Measurements from ENCODE around the gene ADAMTS14.
"Not testable (repeated sequence)": the region's sequence is repeated elsewhere in the genome, so short reads cannot be mapped to it uniquely, and the experiment has no call there.

ADAMTS14 gene

DNA sequence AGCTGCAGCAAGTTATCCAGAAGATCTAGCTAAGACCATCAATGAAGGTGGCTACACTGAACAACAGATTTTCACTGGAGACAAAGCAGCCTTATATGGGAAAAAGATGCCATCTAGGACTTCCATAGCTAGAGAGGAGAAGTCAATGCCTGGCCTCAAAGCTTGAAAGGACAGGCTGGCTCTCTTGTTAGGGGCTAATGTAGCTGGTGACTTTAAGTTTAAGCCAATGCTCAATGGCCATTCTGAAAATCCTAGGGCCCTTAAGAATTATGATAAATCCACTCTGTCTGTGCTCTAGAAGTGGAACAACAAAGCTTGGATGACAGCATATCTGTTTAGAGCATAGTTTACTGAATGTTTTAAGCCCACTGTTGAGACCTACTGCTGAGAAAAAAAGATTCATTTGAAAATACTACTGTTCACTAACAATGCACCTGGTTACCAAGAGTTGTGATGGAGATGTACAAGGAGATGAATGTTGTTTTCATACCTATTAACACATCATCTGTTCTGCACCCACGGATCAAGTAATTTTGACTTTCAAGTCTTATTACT lies 13.6 kb upstream of the ADAMTS14 start:
- no peak for DNase-seq (ENCODE audit: low spot score)

DNA sequence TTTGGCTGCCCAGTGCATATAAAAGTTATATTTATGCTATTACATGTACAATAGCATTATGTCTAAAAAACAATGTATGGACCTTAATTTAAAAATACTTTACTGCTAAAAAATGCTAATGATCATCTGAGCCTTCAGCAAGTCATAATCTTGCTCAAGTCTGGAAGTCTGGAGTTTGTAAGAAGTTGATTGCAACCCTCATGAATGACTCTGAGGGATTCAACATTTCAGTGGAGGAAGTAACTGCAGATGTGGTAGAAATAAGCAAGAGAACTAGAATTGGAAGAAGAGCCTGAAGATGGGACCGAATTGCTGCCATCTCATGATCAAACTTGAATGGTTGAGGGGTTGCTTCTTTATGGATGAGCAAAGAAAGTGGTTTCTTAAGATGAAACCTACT lies 13.0 kb upstream of the ADAMTS14 start:
- no peak for DNase-seq (ENCODE audit: low spot score)

DNA sequence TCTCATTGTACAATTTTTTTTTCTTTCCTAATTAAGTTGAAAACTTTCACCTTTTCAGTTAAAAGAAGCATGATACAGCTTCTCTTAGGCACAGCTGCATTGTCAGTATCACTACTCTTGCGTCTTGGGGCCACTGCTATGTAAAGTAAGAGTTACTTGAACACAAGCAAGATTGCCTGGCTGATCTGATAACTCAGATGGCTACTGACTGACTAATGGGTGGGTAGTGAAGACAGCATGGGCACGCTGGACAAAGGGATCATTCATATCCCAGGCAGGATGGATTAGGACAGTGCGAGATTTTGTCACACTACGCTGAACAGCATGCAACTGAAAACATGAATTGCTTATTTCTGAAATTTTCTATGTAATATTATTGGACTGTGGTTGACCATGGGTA lies 11.6 kb upstream of the ADAMTS14 start:
- DNase-seq (ENCODE audit: low spot score) = no peak

DNA sequence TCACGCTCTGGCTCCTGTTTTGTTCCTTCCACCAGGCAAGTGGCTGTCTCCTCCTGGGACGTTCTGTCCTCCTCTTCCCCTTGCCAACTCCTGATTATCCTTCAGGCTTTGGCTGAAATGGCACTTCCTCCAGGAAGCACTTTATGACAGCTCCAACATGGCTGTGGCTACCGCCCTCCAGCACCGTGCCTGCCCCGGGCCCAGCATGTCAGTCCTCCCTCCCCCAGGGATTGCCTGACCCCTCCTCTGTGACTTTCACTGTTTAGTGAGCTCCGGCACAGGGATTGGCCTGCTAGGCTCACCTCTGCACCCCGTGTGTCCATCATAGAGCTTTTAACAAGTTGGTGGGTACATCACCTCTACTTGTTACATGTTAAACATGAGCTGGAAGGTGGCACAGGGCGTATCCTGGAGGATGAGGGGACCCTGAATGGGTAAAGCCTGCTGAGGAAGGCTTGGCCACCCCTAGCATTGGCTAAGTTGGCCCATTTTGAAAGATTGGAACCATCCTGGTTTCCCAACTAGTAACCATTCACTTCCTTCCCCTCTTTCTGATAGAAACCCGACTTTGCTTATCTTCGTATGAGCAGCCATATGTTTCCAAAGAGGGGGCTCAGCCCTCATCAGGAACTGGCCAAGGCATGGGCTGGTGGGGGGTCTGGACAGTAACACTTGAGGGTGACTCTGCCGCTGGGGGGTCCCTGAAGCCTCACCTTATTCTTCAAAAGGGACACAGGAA lies 10.5 kb upstream of the ADAMTS14 start:
- DNase-seq (ENCODE audit: low spot score) = no peak

DNA sequence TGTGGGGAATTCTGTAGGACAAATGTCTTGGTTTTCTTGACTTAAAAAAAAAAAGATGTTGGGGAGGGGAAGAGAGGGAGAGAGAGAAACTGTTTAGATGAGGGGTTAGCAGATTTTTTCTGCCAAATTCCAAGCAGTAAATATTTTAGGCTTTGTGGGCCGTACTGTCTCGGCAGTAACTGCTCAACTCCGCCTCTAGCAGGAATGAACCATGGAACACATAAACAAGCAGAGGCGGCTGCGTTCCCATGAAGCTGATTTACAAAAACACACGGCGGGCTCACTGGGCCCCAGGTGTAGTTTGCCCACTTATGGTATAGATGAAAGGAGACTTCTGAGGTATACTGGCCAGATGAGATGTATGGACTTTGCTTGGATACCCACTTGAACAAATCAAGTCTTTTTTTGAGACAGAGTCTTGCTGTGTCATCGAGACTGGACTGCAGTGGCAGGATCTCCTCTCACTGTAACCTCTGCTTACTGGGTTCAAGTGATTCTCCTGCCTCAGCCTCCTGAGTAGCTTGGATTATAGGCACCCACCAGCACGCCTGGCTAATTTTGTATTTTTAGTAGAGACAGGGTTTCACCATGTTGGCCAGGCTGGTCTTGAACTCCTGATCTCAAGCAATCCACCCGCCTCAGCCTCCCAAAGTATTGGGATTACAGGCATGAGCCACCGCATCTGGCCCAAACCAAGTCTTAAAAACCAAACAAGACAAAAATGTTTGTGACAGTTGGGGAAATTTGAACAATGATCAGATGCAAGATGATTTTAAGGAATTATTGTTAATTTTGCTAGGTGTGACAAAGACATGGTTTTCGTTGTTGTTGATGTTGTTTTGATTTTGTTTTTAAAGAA lies 9.7 kb upstream of the ADAMTS14 start:
- DNase-seq (ENCODE audit: low spot score) = no peak

DNA sequence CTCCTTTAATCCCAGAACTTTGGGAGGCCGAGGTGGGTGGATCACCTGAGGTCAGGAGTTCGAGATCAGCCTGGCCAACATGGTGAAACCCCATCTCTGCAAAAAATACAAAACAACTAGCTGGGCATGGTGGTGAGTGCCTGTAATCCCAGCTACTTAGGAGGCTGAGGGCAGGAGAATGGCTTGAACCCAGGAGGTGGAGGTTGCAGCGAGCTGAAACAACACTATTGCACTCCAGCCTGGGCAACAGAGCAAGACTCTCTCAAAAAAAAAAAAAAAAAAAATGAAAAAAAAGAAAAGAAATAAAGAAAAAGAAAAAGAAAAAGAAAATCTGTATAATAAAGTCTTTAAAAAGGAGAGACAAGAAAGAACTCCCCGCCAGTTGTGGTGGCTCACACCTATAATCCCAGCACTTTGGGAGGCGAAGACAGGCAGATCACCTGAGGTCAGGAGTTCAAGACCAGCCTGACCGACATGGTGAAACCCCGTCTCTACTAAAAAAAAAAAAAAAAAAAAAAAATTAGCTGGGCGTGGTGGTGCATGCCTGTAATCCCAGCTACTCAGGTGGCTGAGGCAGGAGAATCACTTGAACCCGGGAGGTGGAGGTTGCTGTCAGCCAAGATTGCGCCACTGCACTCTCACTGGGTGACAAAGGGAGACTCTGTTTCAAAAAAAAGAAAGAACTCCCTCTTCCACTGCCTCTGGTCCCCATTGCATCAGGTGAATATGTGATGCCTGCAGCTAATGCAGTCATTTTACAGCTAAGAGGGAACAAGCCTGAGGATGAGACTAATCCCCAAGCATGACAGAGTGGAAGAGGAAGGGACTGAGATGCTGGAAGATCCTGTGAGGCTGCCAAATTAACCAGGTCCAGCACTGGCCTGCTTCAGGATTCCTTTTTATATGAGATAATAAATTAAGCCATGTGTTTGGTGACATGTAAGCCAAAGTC lies 8.6 kb upstream of the ADAMTS14 start:
- DNase-seq (ENCODE audit: low spot score) = not testable (repeated sequence)

DNA sequence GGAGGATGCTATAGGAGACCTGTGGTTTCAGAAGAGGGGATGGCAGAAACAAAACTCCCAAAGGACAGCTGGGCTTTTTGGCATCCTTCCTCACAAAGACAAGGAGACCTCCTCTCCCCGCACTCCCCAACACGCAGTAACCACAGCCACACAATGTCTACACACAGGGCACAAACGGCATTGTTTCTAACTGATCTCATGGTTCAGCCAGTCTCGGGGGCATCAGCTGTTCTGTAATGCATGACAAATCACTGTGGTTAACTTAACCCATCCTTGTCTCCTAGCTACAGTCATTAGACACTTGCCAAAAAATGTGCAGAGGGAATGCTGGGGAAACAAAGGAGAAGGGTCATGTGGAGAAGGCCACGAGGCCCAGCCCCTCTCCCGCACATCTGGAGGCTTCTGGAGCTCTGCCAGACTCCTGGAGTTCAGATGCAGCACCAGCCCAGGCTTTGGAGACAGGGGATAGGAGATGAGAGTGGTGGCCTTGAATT lies 7.6 kb upstream of the ADAMTS14 start:
- DNase-seq (ENCODE audit: low spot score) = no peak

DNA sequence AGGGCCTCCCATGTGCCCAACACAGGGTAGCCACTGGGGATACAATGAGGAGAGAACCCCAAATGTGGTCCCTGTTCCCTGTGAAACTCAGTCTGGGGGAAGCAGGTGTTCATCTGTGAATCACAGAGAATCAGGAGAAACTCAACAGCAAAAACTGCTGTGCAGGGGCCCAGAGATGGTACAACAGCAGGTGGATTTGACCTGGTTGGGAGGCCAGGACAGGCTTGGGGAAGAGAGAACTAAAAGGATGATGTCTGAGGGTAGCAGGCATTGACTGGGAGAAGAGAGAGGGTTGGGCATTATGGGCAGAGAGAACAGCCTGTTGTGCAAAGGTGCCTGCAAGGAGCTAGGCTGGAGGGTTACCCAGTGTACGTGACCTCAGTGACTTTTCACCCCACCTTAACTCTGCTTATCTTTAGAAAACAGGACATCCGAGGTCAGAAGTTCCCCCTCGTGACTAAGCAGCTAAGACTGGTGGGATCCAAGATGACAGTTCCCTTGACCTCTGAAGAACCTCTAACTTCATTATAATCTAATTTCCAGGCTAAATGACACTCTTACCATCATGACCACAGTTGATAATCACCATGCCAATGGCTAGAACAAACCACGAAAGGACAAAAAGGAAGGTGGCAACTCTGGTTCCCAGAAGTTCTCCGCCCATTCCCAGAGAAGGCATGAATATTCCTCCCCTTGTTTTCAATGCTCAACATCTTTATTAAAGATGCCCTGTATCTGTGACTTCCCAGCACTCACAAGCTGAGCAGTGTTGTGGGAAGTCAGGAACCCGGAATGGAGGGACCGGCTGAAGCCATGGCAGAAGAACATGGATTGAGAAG lies 5.1 kb upstream of the ADAMTS14 start:
- no peak for DNase-seq (ENCODE audit: low spot score)

DNA sequence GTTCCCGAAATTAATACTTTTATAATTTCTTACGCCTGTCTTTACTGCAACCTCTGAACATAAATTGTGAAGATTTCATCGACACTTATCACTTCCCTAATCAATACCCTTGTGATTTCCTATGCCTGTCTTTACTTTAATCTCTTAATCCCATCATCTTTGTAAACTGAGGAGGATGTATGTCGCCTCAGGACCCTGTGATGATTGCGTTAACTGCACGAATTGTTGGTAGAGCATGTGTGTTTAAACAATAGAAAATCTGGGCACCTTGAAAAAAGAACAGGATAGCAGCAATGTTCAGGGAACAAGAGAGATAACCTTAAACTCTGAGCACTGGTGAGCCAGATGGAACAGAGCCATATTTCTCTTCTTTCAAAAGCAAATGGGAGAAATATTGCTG lies 4.5 kb upstream of the ADAMTS14 start:
- not testable (repeated sequence) for DNase-seq (ENCODE audit: low spot score)

DNA sequence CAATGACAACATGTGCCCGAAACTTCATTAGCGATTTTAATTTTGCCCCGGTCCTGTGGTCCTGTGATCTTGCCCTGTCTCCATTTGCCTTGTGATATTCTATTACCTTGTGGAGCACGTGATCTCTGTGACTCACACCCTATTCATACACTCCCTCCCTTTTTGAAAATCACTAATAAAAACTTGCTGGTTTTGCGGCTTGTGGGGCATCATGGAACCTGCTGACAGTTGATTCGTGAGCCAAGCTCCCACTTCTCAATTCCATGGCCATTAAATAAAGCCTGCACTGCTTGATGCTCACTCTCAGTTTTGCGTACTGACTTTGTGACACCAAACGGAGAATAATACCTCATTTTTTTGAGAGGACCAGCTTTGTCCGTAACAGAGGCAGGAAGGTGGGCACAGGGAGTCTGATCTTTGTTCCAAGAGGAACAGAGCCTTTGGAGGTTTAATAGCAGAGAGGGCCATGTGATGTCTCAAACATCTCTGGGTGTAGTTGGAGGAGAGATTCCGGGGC lies 3.8 kb upstream of the ADAMTS14 start:
- DNase-seq (ENCODE audit: low spot score) = no peak

DNA sequence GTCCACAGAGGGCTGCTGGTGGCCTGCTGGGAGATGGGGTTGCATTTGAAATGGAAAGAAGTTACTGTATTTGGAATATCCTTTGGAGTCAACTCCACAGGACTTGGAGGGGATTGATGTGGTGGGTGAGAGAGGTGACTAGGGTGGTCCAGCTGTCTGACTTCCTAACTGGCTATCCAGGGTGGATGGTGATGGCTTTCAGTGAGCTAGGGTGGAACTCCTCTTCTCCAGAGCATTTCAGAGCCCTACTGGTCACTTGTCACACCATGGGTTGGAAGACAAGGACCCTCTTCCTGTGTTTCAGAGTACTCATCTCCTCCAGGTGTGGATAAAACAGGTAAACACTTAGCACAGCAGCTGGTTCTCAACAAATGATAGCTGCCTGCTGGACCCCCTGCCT lies 3.3 kb upstream of the ADAMTS14 start:
- no peak for DNase-seq (ENCODE audit: low spot score)

DNA sequence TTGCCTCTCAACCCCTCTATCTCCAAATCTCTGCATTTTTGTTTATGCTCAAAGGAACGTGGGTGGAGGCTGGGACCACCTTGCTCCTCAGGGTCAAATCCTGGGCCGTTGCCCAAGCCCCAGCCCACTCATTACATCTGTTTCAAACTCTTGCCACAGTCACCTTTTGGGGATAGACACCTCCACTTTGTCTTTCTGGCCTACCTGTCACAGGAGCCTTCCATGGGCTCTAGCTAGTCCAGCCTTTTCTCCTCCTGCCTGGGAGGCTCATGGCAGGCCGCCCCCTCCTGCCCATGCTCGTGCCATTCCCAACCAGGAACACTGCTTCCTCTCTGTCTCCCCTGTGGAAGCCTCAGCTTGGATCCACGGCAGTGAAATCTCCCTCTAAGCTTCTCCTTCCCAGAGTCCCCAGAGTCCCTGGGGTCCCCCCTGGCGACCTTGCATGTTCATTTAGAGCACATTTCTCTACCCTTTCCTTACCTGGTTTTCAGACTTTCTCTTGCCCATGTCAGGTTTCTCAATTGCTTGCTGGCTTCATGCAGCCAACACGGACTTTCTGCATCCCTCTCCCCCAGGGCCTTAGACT lies 2.5 kb upstream of the ADAMTS14 start:
- no peak for DNase-seq (ENCODE audit: low spot score)

DNA sequence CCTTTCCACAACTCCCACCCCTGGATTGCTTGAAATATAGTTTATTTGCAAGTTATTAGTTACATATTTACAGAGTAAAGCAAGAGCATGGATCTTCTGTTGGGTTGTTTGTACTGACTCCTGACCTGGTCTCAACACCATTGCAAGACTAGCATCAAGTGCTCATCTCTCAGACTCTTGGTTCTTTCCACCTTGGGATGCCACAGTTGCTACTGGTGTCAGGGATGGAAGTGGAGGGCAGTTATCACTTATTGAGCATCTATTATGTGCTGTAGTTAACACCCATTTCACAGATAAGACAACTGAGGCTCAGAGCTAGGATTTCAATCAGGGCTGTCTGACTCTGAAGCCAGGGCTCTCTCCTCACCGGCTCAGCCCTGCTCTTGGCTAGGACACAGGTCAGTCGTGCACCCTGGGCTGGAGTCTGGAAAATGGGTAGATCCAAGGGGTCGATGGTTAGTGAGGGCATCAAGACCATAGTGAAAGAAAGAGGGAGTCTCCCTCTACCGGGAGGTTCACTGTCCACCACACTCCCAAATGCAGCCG lies 614 bp upstream of the ADAMTS14 start:
- DNase-seq (ENCODE audit: low spot score) = no peak

DNA sequence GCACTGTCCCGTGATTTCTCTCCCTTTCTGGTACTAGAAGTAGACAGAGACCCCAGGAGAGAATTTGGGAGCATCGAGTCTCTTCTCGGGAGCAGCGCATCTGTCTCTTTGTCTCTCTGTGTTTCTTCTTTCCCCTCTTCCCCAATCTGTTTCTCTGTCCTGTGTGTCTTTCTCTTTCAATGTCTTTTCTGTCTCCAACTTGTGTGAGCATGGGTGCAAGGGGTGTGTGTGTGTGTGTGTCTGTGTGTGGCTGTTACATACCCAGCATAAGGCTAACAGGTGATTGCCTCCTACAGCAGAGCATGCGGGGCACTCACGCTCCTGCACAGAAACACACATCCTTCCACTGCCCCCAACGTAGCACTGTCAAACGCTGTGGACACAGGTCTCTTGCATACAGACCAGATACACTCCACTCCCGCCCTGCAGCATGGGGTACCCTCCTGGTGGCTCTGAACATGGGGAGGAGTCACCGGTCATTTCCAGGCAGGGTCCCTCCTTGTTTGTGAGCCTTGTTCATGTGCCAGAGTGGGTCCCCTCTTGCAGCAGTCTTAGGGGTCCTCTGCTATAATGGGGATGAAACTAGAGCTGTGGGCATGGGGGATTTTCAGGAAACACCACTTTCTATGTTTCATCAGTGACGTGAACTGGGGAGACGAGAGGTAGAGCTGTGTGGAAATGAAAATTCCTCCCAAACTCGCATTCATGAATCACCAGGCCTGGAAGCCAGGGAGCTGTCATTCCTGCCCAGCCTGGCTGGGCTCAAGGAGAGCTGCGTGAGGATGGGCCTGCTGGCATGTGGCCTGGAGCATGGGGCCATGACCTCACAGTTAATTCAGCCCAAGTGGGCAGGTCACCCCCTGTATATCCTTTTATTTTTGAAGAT lies 980 bp downstream of the ADAMTS14 start:
- no peak for DNase-seq (ENCODE audit: low spot score)

DNA sequence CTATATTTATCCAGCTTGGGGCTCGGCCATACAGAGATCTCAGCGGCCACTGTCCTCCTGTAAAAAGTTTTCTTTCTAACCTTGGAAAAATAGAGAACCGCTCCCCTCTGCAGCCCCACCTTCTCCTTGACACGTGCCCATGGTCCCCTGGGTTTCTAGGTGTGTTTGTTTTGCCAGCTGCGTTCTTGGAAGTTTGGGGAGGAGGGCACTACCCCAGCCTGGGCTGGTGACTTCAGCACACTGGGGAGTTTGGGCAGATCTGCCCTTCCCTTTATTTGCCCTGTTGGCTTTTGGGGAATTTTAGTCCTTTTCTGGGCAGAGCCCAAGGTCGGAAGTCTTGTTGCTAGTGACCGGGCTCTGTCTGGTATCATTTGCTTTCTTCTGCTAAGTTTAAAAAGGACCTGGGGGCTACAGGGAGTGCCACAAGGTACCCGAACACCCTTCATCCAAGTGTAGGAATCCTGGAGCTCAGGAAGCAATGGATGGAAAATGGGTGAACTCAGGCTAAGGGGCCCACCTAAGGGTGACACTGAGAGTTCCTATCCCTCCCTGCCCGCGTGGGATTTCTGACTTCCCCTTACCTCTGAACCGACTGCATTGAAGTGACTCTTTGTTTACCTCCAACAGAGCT lies 1.7 kb downstream of the ADAMTS14 start:
- DNase-seq (ENCODE audit: low spot score) = no peak

DNA sequence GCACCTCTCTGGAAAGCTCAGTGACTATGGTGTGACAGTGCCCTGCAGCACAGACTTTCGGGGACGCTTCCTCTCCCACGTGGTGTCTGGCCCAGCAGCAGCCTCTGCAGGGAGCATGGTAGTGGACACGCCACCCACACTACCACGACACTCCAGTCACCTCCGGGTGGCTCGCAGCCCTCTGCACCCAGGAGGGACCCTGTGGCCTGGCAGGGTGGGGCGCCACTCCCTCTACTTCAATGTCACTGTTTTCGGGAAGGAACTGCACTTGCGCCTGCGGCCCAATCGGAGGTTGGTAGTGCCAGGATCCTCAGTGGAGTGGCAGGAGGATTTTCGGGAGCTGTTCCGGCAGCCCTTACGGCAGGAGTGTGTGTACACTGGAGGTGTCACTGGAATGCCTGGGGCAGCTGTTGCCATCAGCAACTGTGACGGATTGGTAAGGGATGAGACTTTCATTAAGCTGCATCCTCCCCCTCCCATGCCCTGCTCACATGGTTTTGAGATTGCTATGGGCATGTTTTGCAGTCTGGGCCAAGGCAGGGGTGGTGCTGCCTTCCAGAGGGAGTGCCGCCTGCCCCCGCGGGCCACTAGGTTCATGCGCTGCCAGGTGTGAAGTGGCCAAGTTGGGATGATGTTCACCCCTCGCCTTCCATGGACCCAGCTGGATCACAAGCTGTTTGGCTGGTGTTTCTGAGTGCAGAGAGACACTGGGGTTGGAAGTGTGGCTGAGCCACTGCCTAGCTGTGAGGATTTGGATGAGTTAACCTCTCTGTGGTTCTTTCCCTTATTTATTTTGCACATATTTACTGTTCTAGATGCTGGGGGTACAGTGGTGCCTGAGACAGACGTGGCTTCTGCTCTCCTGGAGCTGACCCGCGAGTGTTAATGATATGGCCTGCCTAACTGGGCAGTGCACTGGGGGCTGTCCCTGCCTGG lies 2.5 kb downstream of the ADAMTS14 start:
- DNase-seq (ENCODE audit: low spot score) = no peak

DNA sequence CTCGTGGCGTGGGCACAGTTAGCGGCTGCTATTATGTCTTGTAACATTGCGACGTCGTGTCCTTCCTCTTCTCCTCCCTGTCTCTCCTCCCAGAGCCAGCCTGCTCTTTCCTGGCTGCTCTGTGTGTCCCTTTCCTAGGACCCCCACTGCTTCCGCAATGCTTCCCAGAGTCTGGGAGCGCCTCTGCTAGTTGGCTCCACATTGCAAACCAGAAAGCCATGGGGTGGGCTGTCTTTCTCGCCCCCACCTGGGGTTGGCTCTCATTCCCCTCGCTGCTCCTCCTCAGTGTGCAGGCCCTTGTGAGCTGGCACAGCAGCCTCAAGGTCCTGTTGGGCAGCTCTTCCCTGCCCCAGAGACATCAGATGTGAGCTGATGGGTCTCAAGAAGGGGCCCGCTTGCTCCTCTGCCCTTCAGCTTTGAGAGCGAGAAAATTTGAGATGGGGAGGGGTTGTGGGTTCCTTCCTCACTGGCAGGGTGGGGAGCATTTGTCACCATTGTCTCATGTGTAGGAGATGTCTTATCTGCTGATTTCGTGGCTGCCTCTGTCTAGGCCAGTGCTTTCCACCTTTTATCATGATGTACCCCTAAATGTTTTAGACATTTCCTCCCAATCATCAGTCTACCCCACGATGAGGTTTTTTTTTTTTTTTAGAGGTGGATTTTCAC lies 3.3 kb downstream of the ADAMTS14 start:
- no peak for DNase-seq (ENCODE audit: low spot score)

Data from kidney capillary endothelial cell (primary cell).